Astrocyte (in vitro differentiated cells and primary cell): ENCODE data around the gene PRDX3.

Experiments
- EZH2 ChIP-seq: IDR thresholded peaks from 2 replicates; pipeline ENCODE4 v1.6.1; 2012; ENCODE audit warnings: mild to moderate bottlenecking, low read length, inconsistent platforms; ENCODE audit not compliant: insufficient read depth
- TF ChIP-seq, protein P1 (sequence below): IDR thresholded peaks from 2 replicates; pipeline ENCODE4 v1.5.1; 2011; ENCODE audit warnings: low read depth, mild to moderate bottlenecking, inconsistent platforms, low read length, moderate library complexity; ENCODE audit not compliant: insufficient read depth

DNA sequence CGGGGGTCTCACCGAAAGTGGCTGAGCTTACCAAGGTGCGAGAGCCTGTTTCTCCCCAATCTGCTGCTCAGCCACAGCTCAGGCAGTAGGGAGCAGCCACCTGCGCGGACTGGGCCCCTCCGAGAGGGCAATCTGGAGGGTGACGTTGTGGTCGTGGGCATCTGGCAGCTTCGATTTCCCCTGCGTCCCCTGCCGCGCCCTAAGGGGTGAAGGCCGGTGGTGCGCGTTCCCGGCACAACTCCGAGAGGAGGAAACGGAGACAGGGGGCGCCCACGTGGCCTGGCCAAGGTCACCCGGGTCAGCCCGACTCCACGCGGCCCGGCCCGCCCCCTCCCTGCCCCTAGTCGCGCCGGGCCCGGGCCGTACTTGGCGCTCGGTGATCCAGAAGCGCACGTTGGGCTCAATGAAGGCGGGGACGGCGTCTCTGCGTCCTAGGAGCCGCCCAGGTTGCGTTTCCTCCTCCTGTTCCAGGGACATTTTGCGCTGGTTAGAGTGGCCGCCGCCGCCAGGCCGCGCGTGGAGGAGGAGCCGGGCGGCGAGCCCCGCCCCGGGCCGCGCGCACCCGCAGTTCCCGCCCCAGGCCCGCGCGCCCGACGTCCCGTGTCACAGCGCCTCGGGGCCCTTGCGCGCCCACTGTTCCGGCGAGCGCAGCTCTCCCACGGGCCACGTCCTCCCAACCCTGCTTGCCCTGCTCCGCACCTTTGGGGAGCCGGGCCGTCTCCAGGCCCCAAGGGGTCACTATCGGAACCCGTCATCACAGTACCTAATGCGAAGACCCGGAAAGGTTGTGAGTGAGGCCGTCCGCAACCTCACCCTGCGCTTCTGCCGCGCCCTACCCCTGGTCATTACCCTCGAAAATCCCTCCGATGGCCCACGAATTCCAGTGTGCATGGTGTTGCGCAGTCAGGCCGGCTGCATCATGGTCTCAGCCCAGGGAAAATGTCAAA, 13.2 kb downstream of the PRDX3 start, which contains the start of gene SFXN4:
- TF ChIP-seq EZH2: no peak
- TF ChIP-seq, protein P1, sequence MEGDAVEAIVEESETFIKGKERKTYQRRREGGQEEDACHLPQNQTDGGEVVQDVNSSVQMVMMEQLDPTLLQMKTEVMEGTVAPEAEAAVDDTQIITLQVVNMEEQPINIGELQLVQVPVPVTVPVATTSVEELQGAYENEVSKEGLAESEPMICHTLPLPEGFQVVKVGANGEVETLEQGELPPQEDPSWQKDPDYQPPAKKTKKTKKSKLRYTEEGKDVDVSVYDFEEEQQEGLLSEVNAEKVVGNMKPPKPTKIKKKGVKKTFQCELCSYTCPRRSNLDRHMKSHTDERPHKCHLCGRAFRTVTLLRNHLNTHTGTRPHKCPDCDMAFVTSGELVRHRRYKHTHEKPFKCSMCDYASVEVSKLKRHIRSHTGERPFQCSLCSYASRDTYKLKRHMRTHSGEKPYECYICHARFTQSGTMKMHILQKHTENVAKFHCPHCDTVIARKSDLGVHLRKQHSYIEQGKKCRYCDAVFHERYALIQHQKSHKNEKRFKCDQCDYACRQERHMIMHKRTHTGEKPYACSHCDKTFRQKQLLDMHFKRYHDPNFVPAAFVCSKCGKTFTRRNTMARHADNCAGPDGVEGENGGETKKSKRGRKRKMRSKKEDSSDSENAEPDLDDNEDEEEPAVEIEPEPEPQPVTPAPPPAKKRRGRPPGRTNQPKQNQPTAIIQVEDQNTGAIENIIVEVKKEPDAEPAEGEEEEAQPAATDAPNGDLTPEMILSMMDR: no peak
